Measurements from ENCODE around the gene NR4A1.

Gene NR4A1

DNA sequence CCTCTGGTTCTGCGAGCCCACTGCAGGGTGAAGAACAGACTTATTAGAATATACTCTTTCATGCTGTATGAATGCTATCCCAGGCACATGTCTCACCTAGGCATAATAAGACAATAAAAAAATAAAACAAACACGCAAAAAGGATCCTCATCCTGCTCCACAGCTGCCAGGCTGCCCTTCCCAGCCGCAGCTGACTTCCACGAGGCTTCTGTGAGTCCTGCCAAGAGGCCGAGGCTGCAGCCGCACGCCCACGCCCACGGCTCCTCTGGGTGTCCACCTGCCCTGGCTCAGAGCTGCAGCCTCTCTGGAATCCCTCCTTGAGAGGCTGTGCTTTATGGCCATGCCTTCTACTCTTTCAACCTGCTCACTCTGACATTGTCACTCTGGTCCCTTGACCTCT is 35.1 kb downstream of the NR4A1 start:
- no peaks in the 10 kb centered on the region for H3F3A ChIP-seq (ENCODE audit: low read depth)
- no peaks in the 10 kb centered on the region for H3K79me2 ChIP-seq (ENCODE audit: insufficient read depth, low read length)
- no peaks in the 10 kb centered on the region for H3K9me2 ChIP-seq (replicated peaks; ENCODE audit: low read depth, low read length)
- H3K4me1 ChIP-seq (ENCODE audit: insufficient read depth, low read length, poor library complexity, severe bottlenecking), result peaks cover 9% of the 10 kb centered on the region
- no peaks in the 10 kb centered on the region for H3K36me3 ChIP-seq (ENCODE audit: insufficient read depth, low read length)
- no peak overlapping the region for H3K9ac ChIP-seq (ENCODE audit: low read depth, low read length, poor library complexity, severe bottlenecking)
- peaks cover 3% of the 10 kb centered on the region for H3K27me3 ChIP-seq (ENCODE audit: insufficient read depth, low read length, poor library complexity, severe bottlenecking)
- no peaks in the 10 kb centered on the region for H3K9me3 ChIP-seq (ENCODE audit: insufficient read depth, low read depth, low read length)
- TF ChIP-seq, protein P1, sequence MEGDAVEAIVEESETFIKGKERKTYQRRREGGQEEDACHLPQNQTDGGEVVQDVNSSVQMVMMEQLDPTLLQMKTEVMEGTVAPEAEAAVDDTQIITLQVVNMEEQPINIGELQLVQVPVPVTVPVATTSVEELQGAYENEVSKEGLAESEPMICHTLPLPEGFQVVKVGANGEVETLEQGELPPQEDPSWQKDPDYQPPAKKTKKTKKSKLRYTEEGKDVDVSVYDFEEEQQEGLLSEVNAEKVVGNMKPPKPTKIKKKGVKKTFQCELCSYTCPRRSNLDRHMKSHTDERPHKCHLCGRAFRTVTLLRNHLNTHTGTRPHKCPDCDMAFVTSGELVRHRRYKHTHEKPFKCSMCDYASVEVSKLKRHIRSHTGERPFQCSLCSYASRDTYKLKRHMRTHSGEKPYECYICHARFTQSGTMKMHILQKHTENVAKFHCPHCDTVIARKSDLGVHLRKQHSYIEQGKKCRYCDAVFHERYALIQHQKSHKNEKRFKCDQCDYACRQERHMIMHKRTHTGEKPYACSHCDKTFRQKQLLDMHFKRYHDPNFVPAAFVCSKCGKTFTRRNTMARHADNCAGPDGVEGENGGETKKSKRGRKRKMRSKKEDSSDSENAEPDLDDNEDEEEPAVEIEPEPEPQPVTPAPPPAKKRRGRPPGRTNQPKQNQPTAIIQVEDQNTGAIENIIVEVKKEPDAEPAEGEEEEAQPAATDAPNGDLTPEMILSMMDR (conservative IDR thresholded peaks at IDR 0.05; ENCODE audit: low read length), result no peak
- no peak for TF ChIP-seq EZH2phosphoT487 (IDR thresholded peaks at IDR 0.05; ENCODE audit: borderline replicate concordance)
- H4K20me1 ChIP-seq (ENCODE audit: insufficient read depth, low read length, poor library complexity, severe bottlenecking), result no peaks in the 10 kb centered on the region
- H3K4me2 ChIP-seq (ENCODE audit: low read depth, low read length, poor library complexity, severe bottlenecking), result no peak overlapping the region
- H3K4me3 ChIP-seq (ENCODE audit: low read length, poor library complexity, severe bottlenecking), result no peak overlapping the region
- no peak overlapping the region for H2AFZ ChIP-seq (ENCODE audit: low read length)

DNA sequence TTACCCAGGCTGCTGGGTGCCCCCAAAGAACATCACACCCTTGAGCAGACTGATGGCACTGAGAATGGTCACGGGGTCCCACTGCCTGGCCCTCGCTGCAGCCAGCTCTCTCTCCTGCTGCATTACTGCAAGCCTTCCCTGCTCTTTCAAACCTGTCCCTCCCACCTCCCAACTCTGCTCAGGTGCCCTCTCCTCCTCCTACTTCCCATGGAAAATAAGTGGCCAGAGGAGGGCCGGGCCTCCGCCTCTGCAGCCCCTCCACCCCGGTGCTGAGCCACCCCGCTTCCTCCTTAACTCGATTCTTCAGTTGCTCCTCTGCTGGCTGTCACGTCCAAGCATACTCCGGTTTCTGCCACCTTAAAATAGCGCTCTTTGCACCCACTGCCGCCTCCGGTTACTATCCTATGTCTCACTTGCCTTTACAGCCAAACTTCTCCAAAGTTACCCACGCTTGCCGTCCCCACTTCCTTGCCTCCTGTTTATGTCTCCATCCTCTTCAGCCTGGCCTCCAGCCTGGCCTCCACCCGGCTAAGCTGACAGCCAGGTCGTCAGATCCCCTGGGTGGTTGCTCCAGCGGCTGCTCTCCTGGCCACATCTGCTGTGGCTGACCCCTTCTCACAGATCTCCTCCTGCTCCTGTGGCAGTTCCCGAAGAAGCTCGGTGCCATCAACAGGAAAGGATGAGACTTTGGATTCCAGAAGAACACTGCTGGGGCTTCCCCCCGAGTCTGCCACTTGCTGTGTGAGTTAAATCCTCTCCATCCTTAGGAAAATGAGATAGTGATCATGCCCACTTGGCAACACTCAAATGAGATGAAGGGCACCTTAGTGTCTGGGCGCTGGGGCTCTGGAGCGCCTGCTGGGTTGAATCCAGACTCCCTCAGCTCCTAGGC is 35.9 kb downstream of the NR4A1 start:
- Histone ChIP-seq H3K9ac (ENCODE audit: low read depth, low read length, poor library complexity, severe bottlenecking) (no peak overlapping the region), H4K20me1 (ENCODE audit: insufficient read depth, low read length, poor library complexity, severe bottlenecking) (no peaks in the 10 kb centered on the region), H3K27me3 (ENCODE audit: insufficient read depth, low read length, poor library complexity, severe bottlenecking) (peaks cover 3% of the 10 kb centered on the region), H3K9me3 (ENCODE audit: insufficient read depth, low read depth, low read length) (no peaks in the 10 kb centered on the region), H3K36me3 (ENCODE audit: insufficient read depth, low read length) (no peaks in the 10 kb centered on the region), H3K79me2 (ENCODE audit: insufficient read depth, low read length) (no peaks in the 10 kb centered on the region), H3K4me2 (ENCODE audit: low read depth, low read length, poor library complexity, severe bottlenecking) (no peak overlapping the region), H3K9me2 (replicated peaks; ENCODE audit: low read depth, low read length) (no peaks in the 10 kb centered on the region), H2AFZ (ENCODE audit: low read length) (no peak overlapping the region), H3K4me3 (ENCODE audit: low read length, poor library complexity, severe bottlenecking) (no peak overlapping the region), H3F3A (ENCODE audit: low read depth) (no peaks in the 10 kb centered on the region), H3K4me1 (ENCODE audit: insufficient read depth, low read length, poor library complexity, severe bottlenecking) (peaks cover 4% of the 10 kb centered on the region)
- TF ChIP-seq, protein P1 (conservative IDR thresholded peaks at IDR 0.05; ENCODE audit: low read length), result no peak
- no peak for TF ChIP-seq EZH2phosphoT487 (IDR thresholded peaks at IDR 0.05; ENCODE audit: borderline replicate concordance)

DNA sequence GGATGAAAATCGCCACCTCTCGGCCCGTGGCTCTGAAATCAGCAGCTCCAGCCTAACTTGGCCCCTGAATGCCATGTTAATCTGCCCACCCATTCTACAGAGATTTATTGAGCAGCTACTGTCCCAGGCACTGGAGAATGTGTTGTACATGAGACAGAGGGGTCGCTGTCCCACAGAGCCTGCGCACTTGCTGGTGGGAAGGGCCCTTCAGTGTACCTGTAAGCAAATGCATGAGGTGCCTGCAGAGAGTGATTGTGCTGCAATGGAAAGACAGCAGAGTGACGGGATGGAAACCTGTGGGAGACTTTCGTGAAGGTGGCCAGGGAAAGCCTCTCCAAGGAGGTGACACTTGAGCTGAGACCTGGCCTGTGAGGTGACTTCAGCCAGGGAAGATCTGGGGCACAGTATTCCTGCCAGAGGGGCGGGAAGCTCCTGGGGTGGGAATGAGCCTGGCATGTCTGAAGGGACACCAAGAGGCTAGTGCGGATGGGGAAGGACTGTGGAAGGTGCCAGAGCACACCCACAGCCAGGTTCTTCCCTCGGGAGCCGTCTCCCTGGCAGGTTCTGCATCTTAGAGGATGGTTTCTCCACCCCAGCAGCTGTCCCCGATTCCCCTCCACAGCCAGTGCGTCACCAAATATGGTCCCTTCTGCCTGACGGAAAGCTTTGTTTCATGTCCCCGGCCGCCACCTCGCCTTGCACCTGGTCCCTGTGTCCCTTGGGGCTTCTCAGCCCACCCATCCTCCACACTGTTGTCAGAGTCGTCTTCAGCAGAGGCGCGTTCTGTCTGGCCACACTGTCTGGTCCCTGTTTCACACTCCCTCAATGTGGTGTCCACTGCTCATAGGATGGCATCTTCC is 36.9 kb downstream of the NR4A1 start:
- no peak overlapping the region for H3K4me3 ChIP-seq (ENCODE audit: low read length, poor library complexity, severe bottlenecking)
- no peak overlapping the region for H2AFZ ChIP-seq (ENCODE audit: low read length)
- no peaks in the 10 kb centered on the region for H4K20me1 ChIP-seq (ENCODE audit: insufficient read depth, low read length, poor library complexity, severe bottlenecking)
- H3K9ac ChIP-seq (ENCODE audit: low read depth, low read length, poor library complexity, severe bottlenecking), result no peak overlapping the region
- no peak overlapping the region for H3K4me2 ChIP-seq (ENCODE audit: low read depth, low read length, poor library complexity, severe bottlenecking)
- H3K9me2 ChIP-seq (replicated peaks; ENCODE audit: low read depth, low read length), result no peaks in the 10 kb centered on the region
- H3K36me3 ChIP-seq (ENCODE audit: insufficient read depth, low read length), result no peaks in the 10 kb centered on the region
- H3K27me3 ChIP-seq (ENCODE audit: insufficient read depth, low read length, poor library complexity, severe bottlenecking), result peaks cover 3% of the 10 kb centered on the region
- no peaks in the 10 kb centered on the region for H3K79me2 ChIP-seq (ENCODE audit: insufficient read depth, low read length)
- no peaks in the 10 kb centered on the region for H3K9me3 ChIP-seq (ENCODE audit: insufficient read depth, low read depth, low read length)
- H3K4me1 ChIP-seq (ENCODE audit: insufficient read depth, low read length, poor library complexity, severe bottlenecking), result peaks cover 1% of the 10 kb centered on the region
- H3F3A ChIP-seq (ENCODE audit: low read depth), result no peaks in the 10 kb centered on the region
- TF ChIP-seq, protein P1 (conservative IDR thresholded peaks at IDR 0.05; ENCODE audit: low read length), result no peak
- no peak for TF ChIP-seq EZH2phosphoT487 (IDR thresholded peaks at IDR 0.05; ENCODE audit: borderline replicate concordance)
